Liver (tissue), 5 donors: ENCODE measurements around the gene SLC38A5. TPM values are rescaled to one million over a fixed set of nuclear protein-coding genes. Genes with fewer than 3 reads are reported as not detected.

Experiments
- polyA plus RNA-seq, 2 donors: library from polyadenylated mRNA; stranded (reverse) in 1 of 2; unstranded in 1 of 2; fragments of 200-250 nt in 1 of 2; fragments of >200 nt in 1 of 2; fragmentation: Nextera tagmentation in 1 of 2; extraction: Ambion mirVana in 1 of 2; gene quantifications; one replicate each; pipeline versions ENCODE4 v1.2.1 to v1.2.3, GENCODE V29; 2013 to 2015
- small RNA-seq: library from RNA; depleted of rRNA; stranded (forward); fragments of <200 nt; gene quantifications from one replicate; pipeline ENCODE3, GENCODE V24; 2014
- total RNA-seq, 2 donors: library from RNA; depleted of rRNA; stranded (reverse); fragments of >200 nt; gene quantifications; one replicate each; pipeline ENCODE4 v1.2.3, GENCODE V29; 2014
- donor health status: healthy.
- donor health status: healthy.
- donor health status: healthy.

Gene SLC38A5
- total and polyA plus RNA-seq, 4 donors = 0.25 to 81.3 (median 0.45) TPM

Small RNA genes within 50 kb of the gene (small RNA-seq; reads per million reads assigned to genes)
- not detected for gene AL606490.4

Other genes starting within 250 kb of the SLC38A5 start
- not detected for gene SSX1, start 214.9 kb downstream of the SLC38A5 start, total RNA-seq
- gene SSX1, start 214.9 kb downstream of the SLC38A5 start, polyA plus RNA-seq = not detected
- gene SSX3, start 113.6 kb downstream of the SLC38A5 start, total RNA-seq = not detected
- not detected for gene SSX3, start 113.6 kb downstream of the SLC38A5 start, polyA plus RNA-seq
- gene SSX4, start 86.7 kb downstream of the SLC38A5 start, total RNA-seq = not detected
- gene SSX4, start 86.7 kb downstream of the SLC38A5 start, polyA plus RNA-seq = not detected
- gene SSX4B, start 58.3 kb downstream of the SLC38A5 start, total RNA-seq = not detected
- gene SSX4B, start 58.3 kb downstream of the SLC38A5 start, polyA plus RNA-seq = not detected
- gene FTSJ1, start 5.9 kb upstream of the SLC38A5 start, total RNA-seq = 10 to 100 TPM; 13.3 to 21.8 TPM
- 10 to 100 TPM; 14.3 to 19.6 TPM for gene FTSJ1, start 5.9 kb upstream of the SLC38A5 start, polyA plus RNA-seq
- gene PORCN, start 38.7 kb upstream of the SLC38A5 start, total RNA-seq = 1 to 10 TPM in 1 of 2 donors, under 1 TPM in 1; 0.70 to 2.8 TPM
- 1 to 10 TPM; 2.8 to 4.9 TPM for gene PORCN, start 38.7 kb upstream of the SLC38A5 start, polyA plus RNA-seq
- 100 to 1,000 TPM; 304 to 362 TPM for gene EBP, start 51.5 kb upstream of the SLC38A5 start, total RNA-seq
- gene EBP, start 51.5 kb upstream of the SLC38A5 start, polyA plus RNA-seq = 100 to 1,000 TPM; 376 to 474 TPM
- 1 to 10 TPM; 3.2 to 3.5 TPM for gene TBC1D25, start 69.5 kb upstream of the SLC38A5 start, total RNA-seq
- 1 to 10 TPM; 2.6 to 5.8 TPM for gene TBC1D25, start 69.5 kb upstream of the SLC38A5 start, polyA plus RNA-seq
- gene RBM3, start 104.2 kb upstream of the SLC38A5 start, total RNA-seq = 10 to 100 TPM; 81.0 to 87.3 TPM
- gene RBM3, start 104.2 kb upstream of the SLC38A5 start, polyA plus RNA-seq = 10 to 100 TPM; 28.6 to 43.2 TPM
- 10 to 100 TPM; 25.4 to 39.8 TPM for gene WDR13, start 127.2 kb upstream of the SLC38A5 start, total RNA-seq
- 10 to 100 TPM; 37.2 to 73.7 TPM for gene WDR13, start 127.2 kb upstream of the SLC38A5 start, polyA plus RNA-seq
- gene WAS, start 213.5 kb upstream of the SLC38A5 start, total RNA-seq = 1 to 10 TPM; 5.1 to 5.6 TPM
- 1 to 10 TPM; 1.0 to 3.1 TPM for gene WAS, start 213.5 kb upstream of the SLC38A5 start, polyA plus RNA-seq
- gene SUV39H1, start 226.5 kb upstream of the SLC38A5 start, total RNA-seq = 1 to 10 TPM; 4.0 to 5.8 TPM
- 1 to 10 TPM; 3.2 to 3.5 TPM for gene SUV39H1, start 226.5 kb upstream of the SLC38A5 start, polyA plus RNA-seq